GM12878 (cell line): ENCODE measurements around the gene VWA3A. TPM values are rescaled to one million over a fixed set of nuclear protein-coding genes. Genes with fewer than 3 reads are reported as not detected.

ENCODE experiments used
- ATAC-seq: fragments of 200-7000 bp; cut with Tn5 transposase; 3 replicates; pipeline ENCODE4 v1.9.1; 2020; ENCODE audit warnings: mild to moderate bottlenecking, moderate library complexity
- BruUV-seq: library from RNA; stranded (reverse); fragments of 400-500 nt; replicated peaks from 2 replicates; lab custom pipeline; 2021; lab: Mats Ljungman, UMichigan
- CTCF ChIA-PET: fragments of 300-600 bp; sonication (Branson Sonifier 250); formaldehyde crosslinking; extraction: SDS; loops from one replicate; lab custom pipeline; 2021; ENCODE audit warnings: inconsistent platforms; lab: Yijun Ruan, JAX
- POLR2A ChIA-PET: fragments of 350-600 bp; formaldehyde crosslinking; extraction: SDS; loops from one replicate; lab custom pipeline; 2021; ENCODE audit warnings: inconsistent platforms; lab: Charles Lee
- RAD21 ChIA-PET: fragments of 300-600 bp; sonication (Branson Sonifier 250); formaldehyde crosslinking; loops from one replicate; lab custom pipeline; 2023; ENCODE audit warnings: antibody characterized with exemption; ENCODE audit not compliant: unreplicated experiment; lab: Charles Lee
- SMC1A ChIA-PET: fragments of 300-600 bp; sonication (Branson Sonifier 250); formaldehyde crosslinking; loops from one replicate; lab custom pipeline; 2023; ENCODE audit not compliant: unreplicated experiment, uncharacterized antibody; lab: Charles Lee
- DNase-seq: peaks from one replicate; pipeline ENCODE4 v3.0.0-alpha.2; 2011; ENCODE audit warnings: low read depth, low spot score
- FAIRE-seq: peaks from 3 replicates; lab custom pipeline; 2011; peaks lifted over from hg19 to GRCh38; lab: Jason Lieb, UNC
- H2AFZ ChIP-seq: 2 replicates; pipeline ENCODE4 v1.6.0; 2011; ENCODE audit warnings: low read depth, low read length, control low read depth; ENCODE audit not compliant: control insufficient read depth
- H3K27ac ChIP-seq: 2 replicates; pipeline ENCODE4 v1.5.1; 2011; ENCODE audit warnings: control low read depth; ENCODE audit not compliant: control insufficient read depth, insufficient read depth
- H3K27me3 ChIP-seq, 2 experiments: replicated peaks in 1 of 2; 2 replicates each; pipeline versions ENCODE4 v1.6.0 to v1.6.1; 2011; ENCODE audit warnings: low read length in 1 of 2; ENCODE audit not compliant: control insufficient read depth in 2 of 2, insufficient read depth in 2 of 2
- H3K36me3 ChIP-seq, 2 experiments: 2 replicates each; pipeline ENCODE4 v1.5.1; 2011; ENCODE audit warnings: low read length in 1 of 2; ENCODE audit not compliant: control insufficient read depth in 2 of 2, insufficient read depth in 2 of 2
- H3K4me1 ChIP-seq: 2 replicates; pipeline ENCODE4 v1.6.1; 2011; ENCODE audit warnings: mild to moderate bottlenecking, low read length, moderate library complexity, mixed read lengths; ENCODE audit not compliant: control insufficient read depth, insufficient read depth
- H3K4me2 ChIP-seq: 2 replicates; pipeline ENCODE4 v1.6.0; 2011; ENCODE audit warnings: control low read depth; ENCODE audit not compliant: control insufficient read depth, insufficient read depth
- H3K4me3 ChIP-seq: fragments of 200-600 bp; sonication (generic); 2 replicates; pipeline ENCODE4 v1.5.1; 2016
- H3K79me2 ChIP-seq: 2 replicates; pipeline ENCODE4 v1.6.0; 2011; ENCODE audit warnings: low read length; ENCODE audit not compliant: control insufficient read depth, insufficient read depth
- H3K9ac ChIP-seq: 2 replicates; pipeline ENCODE4 v1.8.0; 2011; ENCODE audit warnings: low read length, control low read depth, mixed read lengths; ENCODE audit not compliant: control insufficient read depth, insufficient read depth
- H3K9me3 ChIP-seq: replicated peaks from 3 replicates; pipeline ENCODE4 v1.5.1; 2011; ENCODE audit warnings: mild to moderate bottlenecking, low read length; ENCODE audit not compliant: control insufficient read depth, insufficient read depth
- H4K20me1 ChIP-seq: 2 replicates; pipeline ENCODE4 v1.6.0; 2011; ENCODE audit not compliant: control insufficient read depth, insufficient read depth
- CBFB ChIP-seq: IDR thresholded peaks from 2 replicates; pipeline ENCODE4 v1.6.1; 2016; ENCODE audit warnings: antibody characterized with exemption, low read depth
- EP300 ChIP-seq, 2 experiments: fragments of 150-350 bp in 1 of 2; IDR thresholded peaks; 2 replicates each; pipeline ENCODE4 v1.6.1; 2011 to 2012; ENCODE audit warnings: low read depth in 2 of 2, low read length in 2 of 2, borderline replicate concordance in 1 of 2, improper control_type of control experiment in 1 of 2, inconsistent platforms in 1 of 2; ENCODE audit not compliant: control insufficient read depth in 1 of 2
- ESRRA ChIP-seq: IDR thresholded peaks from 2 replicates; pipeline ENCODE4 v1.6.1; 2012; ENCODE audit warnings: mild to moderate bottlenecking, low read length, improper control_type of control experiment
- ETV6 ChIP-seq, 2 experiments: fragments of 450-650 bp in 1 of 2; IDR thresholded peaks in 1 of 2; conservative IDR thresholded peaks in 1 of 2; 2 replicates each; pipeline ENCODE4 v1.6.1; 2014; ENCODE audit warnings: antibody characterized with exemption in 1 of 2, borderline replicate concordance in 1 of 2, low read depth in 1 of 2, mild to moderate bottlenecking in 1 of 2, moderate library complexity in 1 of 2
- JUNB ChIP-seq: IDR thresholded peaks from 2 replicates; pipeline ENCODE4 v1.6.1; 2016; ENCODE audit warnings: antibody characterized with exemption, mild to moderate bottlenecking
- KDM1A ChIP-seq: fragments of 200-600 bp; sonication (generic); IDR thresholded peaks from 2 replicates; pipeline ENCODE4 v1.6.1; 2016; ENCODE audit warnings: borderline replicate concordance
- PAX5 ChIP-seq: IDR thresholded peaks from 2 replicates; pipeline ENCODE4 v1.6.1; 2011; ENCODE audit warnings: low read depth, low read length, borderline replicate concordance
- PML ChIP-seq: IDR thresholded peaks from 2 replicates; pipeline ENCODE4 v1.6.1; 2012; ENCODE audit warnings: low read length, inconsistent platforms
- POLR2AphosphoS2 ChIP-seq: IDR thresholded peaks from 2 replicates; pipeline ENCODE4 v1.6.1; 2011; ENCODE audit warnings: low read depth, mild to moderate bottlenecking, low read length, improper control_type of control experiment, moderate library complexity
- SUZ12 ChIP-seq: fragments of 200-600 bp; sonication (generic); IDR thresholded peaks from one replicate; pipeline ENCODE4 v1.6.1; 2018; ENCODE audit warnings: antibody characterized with exemption, mild to moderate bottlenecking; ENCODE audit not compliant: unreplicated experiment
- TBL1XR1 ChIP-seq: IDR thresholded peaks from 2 replicates; pipeline ENCODE4 v1.6.1; 2012; ENCODE audit warnings: low read depth, low read length, improper control_type of control experiment
- ZBED1 ChIP-seq: IDR thresholded peaks from 2 replicates; pipeline ENCODE4 v1.6.1; 2016; ENCODE audit warnings: borderline replicate concordance
- ZNF217 ChIP-seq: fragments of 450-650 bp; IDR thresholded peaks from 2 replicates; pipeline ENCODE4 v1.6.1; 2017; ENCODE audit warnings: antibody characterized with exemption, mild to moderate bottlenecking
- WGBS: methylation state at CpG from one replicate; pipeline ENCODE4 v1.1.6; 2016; ENCODE audit warnings: low lambda C conversion rate; ENCODE audit not compliant: insufficient replicate concordance, insufficient coverage; ENCODE audit errors: missing lambda C conversion rate; 5-methylcytosine and 5-hydroxymethylcytosine counted together
- in situ Hi-C: fragments of 300-500 bp; cut with MboI; formaldehyde crosslinking; loops from 9 replicates; pipeline ENCODE4 v1.14.3; 2018; ENCODE audit warnings: mixed read lengths
- intact Hi-C: fragments of 100-400 bp; cut with micrococcal nuclease; formaldehyde crosslinking; loops from one replicate; pipeline ENCODE4 v1.14.2; 2022; ENCODE audit not compliant: unreplicated experiment
- polyA plus RNA-seq, 11 experiments: library from polyadenylated mRNA; depleted of rRNA in 4 of 11; unstranded in 6 of 11; stranded (reverse) in 5 of 11; fragments of >200 nt; fragmentation: Nextera tagmentation in 4 of 11; fragmentation: Illumina TruSeq in 1 of 11; extraction: Ambion mirVana in 4 of 11; extraction: Trizol in 1 of 11; gene quantifications; 1 replicate in 1 of 11; 2 replicates in 10 of 11; pipeline versions ENCODE4 v1.2.1 to v1.2.3, GENCODE V29; 2011 to 2016; ENCODE audit warnings: inconsistent platforms in 2 of 11, missing spikeins in 2 of 11, low read depth in 1 of 11
- total RNA-seq, 4 experiments: library from RNA; depleted of rRNA in 3 of 4; stranded (reverse); fragments of >200 nt in 3 of 4; fragmentation: Illumina TruSeq in 1 of 4; extraction: Trizol in 1 of 4; gene quantifications; 2 replicates each; pipeline versions ENCODE4 v1.2.1 to v1.2.3, GENCODE V29; 2013 to 2021
- TF ChIP-seq, protein P1 (sequence below): fragments of 450-650 bp; IDR thresholded peaks from 2 replicates; pipeline ENCODE4 v1.6.1; 2017; ENCODE audit warnings: low read depth, mild to moderate bottlenecking, moderate library complexity

The VWA3A gene
- total and polyA plus RNA-seq, 10 of the 15 experiments (the other 5 are each of a cell fraction or from before 2014, with no cell fraction given), result 0.01 TPM; not detected in 9

DNA sequence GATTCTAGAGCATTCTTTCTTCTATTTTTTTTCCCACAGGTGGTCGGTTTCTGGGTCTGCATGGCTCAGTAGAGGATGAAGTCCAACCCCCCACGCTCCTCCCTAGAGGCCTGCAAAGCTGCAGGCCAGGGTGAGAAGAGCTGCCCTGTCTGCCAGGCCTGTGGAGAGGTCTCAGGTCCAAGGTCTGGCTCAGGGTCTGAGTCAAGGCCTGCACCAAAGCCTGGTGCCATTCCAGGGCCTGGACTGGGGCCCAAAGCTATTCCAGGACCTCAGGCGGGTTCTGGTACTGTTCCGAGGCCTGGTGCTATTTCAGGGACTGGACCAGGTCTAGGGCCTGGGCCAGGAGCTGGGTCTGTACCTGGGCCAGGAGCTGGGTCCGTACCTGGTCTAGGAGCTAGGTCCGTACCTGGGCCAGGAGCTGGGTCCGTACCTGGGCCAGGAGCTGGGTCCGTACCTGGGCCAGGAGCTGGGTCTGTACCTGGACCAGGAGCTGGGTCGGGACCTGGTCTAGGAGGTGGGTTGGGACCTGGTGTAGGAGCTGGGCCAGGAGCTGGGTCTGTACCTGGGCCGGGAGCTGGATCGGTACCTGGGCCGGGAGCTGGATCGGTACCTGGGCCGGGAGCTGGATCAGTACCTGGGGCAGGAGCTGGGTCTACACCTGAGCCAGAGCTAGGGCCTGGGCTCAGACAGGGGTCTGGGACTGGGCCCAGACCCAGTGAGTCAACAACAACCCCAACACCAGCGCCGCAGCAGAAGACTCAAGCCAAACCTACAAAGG lies 73.4 kb downstream of the VWA3A start:
- no TSS peak for BruUV-seq
- no peak overlapping the region for H3K27ac ChIP-seq
- in situ Hi-C loops, result no loop called here
- intact Hi-C loops, result no loop called here
- ATAC-seq (no peak), FAIRE-seq (no peak), DNase-seq (no peak)
- H4K20me1 ChIP-seq, result no peaks in the 10 kb centered on the region
- ChIA-PET POLR2A (no interaction called here), CTCF (no interaction called here), RAD21 (interaction anchor here (0.6 to 1.1 kb wide), 2 partner anchors 18 to 66 kb away, joined by 3 to 4 read pairs; no protein-coding TSS in a partner anchor), SMC1A (no interaction called here)
- no peaks in the 10 kb centered on the region for H3K9me3 ChIP-seq
- H3K4me3 ChIP-seq, result no peak overlapping the region
- no peak for TF ChIP-seq ZBED1
- TF ChIP-seq PML, result no peak
- TF ChIP-seq ETV6 (conservative IDR thresholded peaks at IDR 0.05 in 1 of 2, IDR thresholded peaks at IDR 0.05 in 1 of 2; ENCODE audit: borderline replicate concordance in 1 of 2, low read depth in 1 of 2), result no peak
- no peak overlapping the region for H3K4me2 ChIP-seq
- no peaks in the 10 kb centered on the region for H3K79me2 ChIP-seq
- no peaks in the 10 kb centered on the region for H3K4me1 ChIP-seq
- H3K36me3 ChIP-seq, result no peaks in the 10 kb centered on the region
- H3K9ac ChIP-seq, result no peak overlapping the region
- WGBS, result 61% methylated on average over 15 of the region's 16 CpGs
- H3K27me3 ChIP-seq, result peaks cover 0 to 2% of the 10 kb centered on the region in 2 experiments
- no peak overlapping the region for H2AFZ ChIP-seq

DNA sequence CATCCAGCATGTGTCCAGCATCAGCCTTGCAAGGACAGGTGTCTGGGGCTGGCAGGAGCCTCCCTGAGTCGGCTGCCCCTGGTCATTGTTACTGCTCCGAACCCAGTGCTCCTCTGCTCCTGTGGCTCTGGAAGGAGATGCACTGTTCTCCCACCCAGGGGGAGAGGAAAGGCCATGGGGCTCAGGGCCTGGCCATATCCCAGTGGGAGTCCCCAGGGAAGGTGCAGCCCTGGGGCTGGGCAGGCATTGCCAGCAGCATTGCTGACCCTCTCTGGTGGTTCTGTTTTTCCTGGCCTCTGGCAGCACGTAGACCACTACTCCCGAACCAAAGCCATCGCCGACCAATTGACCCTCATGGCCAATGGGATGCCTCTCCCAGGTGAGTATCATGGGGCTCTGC lies 79.6 kb downstream of the VWA3A start:
- H3K4me3 ChIP-seq, result no peak overlapping the region
- ChIA-PET RAD21 (no interaction called here), SMC1A (interaction anchor here (0.9 kb wide), 1 partner anchor 15 kb away, joined by 3 read pairs; no protein-coding TSS in a partner anchor), POLR2A (no interaction called here), CTCF (no interaction called here)
- H3K36me3 ChIP-seq, result no peaks in the 10 kb centered on the region
- FAIRE-seq (no peak), ATAC-seq (no peak), DNase-seq (no peak)
- H3K9me3 ChIP-seq, result no peaks in the 10 kb centered on the region
- H3K79me2 ChIP-seq, result no peaks in the 10 kb centered on the region
- no peak overlapping the region for H3K4me2 ChIP-seq
- BruUV-seq, result no TSS peak
- WGBS, result 63% methylated on average over 6 of the region's 6 CpGs
- intact Hi-C loops, result no loop called here
- no peaks in the 10 kb centered on the region for H4K20me1 ChIP-seq
- H3K9ac ChIP-seq, result no peak overlapping the region
- H3K27ac ChIP-seq, result no peak overlapping the region
- in situ Hi-C loops, result no loop called here
- no peak overlapping the region for H2AFZ ChIP-seq
- no peaks in the 10 kb centered on the region for H3K4me1 ChIP-seq
- no peaks in the 10 kb centered on the region; a peak in 1 of 4 replicates for H3K27me3 ChIP-seq
- TF ChIP-seq, protein P1, sequence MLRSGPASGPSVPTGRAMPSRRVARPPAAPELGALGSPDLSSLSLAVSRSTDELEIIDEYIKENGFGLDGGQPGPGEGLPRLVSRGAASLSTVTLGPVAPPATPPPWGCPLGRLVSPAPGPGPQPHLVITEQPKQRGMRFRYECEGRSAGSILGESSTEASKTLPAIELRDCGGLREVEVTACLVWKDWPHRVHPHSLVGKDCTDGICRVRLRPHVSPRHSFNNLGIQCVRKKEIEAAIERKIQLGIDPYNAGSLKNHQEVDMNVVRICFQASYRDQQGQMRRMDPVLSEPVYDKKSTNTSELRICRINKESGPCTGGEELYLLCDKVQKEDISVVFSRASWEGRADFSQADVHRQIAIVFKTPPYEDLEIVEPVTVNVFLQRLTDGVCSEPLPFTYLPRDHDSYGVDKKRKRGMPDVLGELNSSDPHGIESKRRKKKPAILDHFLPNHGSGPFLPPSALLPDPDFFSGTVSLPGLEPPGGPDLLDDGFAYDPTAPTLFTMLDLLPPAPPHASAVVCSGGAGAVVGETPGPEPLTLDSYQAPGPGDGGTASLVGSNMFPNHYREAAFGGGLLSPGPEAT, result no peak
- TF ChIP-seq ZNF217 (no peak), KDM1A (no peak), JUNB (no peak), SUZ12 (no peak), EP300 (IDR thresholded peaks at IDR 0.05; ENCODE audit: borderline replicate concordance in 1 of 2, control insufficient read depth in 1 of 2, low read depth in 2 of 2, low read length in 2 of 2) (no peak), ESRRA (no peak), PAX5 (no peak), TBL1XR1 (no peak), POLR2AphosphoS2 (no peak), CBFB (no peak)
